GM12892 (cell line): ENCODE measurements around the gene GAS7.

Experiments
- POLR2A ChIP-seq: IDR thresholded peaks from 2 replicates; pipeline ENCODE4 v1.6.1; 2011; ENCODE audit warnings: low read depth, low read length, control low read depth
- POLR2AphosphoS5 ChIP-seq: IDR thresholded peaks from 2 replicates; pipeline ENCODE4 v1.6.1; 2011; ENCODE audit warnings: low read depth, low read length, control low read depth

DNA sequence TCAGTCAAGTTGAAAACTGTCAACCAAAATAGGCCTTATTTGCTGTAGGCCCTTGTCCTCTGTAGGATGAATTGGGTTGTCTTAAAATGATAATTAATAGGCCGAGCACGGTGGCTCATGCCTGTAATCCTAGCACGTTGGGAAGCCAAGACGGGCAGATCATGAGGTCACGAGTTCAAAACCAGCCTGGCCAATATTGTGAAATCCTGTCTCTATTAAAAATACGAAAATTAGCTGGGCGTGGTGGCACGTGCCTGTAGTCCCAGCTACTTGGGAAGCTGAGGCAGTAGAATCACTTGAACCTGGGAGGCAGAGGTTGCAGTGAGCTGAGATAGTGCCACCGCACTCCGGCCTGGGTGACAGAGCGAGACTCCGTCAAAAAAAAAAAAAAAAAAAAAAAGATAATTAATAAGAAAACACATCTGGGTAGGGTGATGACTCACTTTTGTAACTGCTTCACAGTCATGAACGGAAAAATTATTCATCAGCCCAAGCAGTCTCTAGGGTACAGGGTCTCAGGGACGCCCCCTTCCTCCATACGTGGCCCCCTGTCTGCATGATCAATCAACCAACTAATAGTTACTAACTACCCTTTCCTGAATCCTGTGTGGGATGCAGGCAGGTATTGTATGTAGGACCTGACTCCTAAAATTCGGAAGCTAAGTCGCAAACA, 156.4 kb downstream of the GAS7 start:
- no peak for TF ChIP-seq POLR2AphosphoS5
- TF ChIP-seq POLR2A: no peak
